ENCODE measurements around the gene SLC37A1. TPM values are rescaled to one million over a fixed set of nuclear protein-coding genes. Genes with fewer than 3 reads are reported as not detected.

Gene SLC37A1
- total RNA-seq, 1 experiment from 2014 or later: 4.9 TPM

GRCh38 chr21:42587036-42587435, 73.4 kb downstream of the SLC37A1 start:
- Mint-ChIP-seq H3K27ac (ENCODE audit: low read depth, unreplicated experiment) (no peak overlapping the region), H3K4me1 (ENCODE audit: insufficient read depth, unreplicated experiment) (no peaks in the 10 kb centered on the region), H3K36me3 (ENCODE audit: insufficient read depth, unreplicated experiment) (no peaks in the 10 kb centered on the region), H3K4me3 (ENCODE audit: unreplicated experiment) (no peak overlapping the region), H3K27me3 (ENCODE audit: insufficient read depth, unreplicated experiment) (no peaks in the 10 kb centered on the region), H3K9me3 (ENCODE audit: unreplicated experiment) (no peaks in the 10 kb centered on the region)
- POLR2A ChIA-PET: no interaction called here
- no peak for TF ChIP-seq CTCF (IDR thresholded peaks at IDR 0.05; ENCODE audit: unreplicated experiment)
- DNase-seq (ENCODE audit: unreplicated experiment): no peak
- no TSS peak for BruUV-seq (replicated peaks)
- intact Hi-C loops (cut with micrococcal nuclease): no loop called here
- CTCF ChIA-PET: interaction anchor here (0.6 kb wide), 1 partner anchor 977 kb away, joined by 3 read pairs; no protein-coding TSS in a partner anchor

- Mint-ChIP-seq H3K36me3 (ENCODE audit: insufficient read depth, unreplicated experiment) (no peaks in the 10 kb centered on the region), H3K9me3 (ENCODE audit: unreplicated experiment) (no peaks in the 10 kb centered on the region), H3K4me1 (ENCODE audit: insufficient read depth, unreplicated experiment) (no peaks in the 10 kb centered on the region), H3K4me3 (ENCODE audit: unreplicated experiment) (no peak overlapping the region), H3K27me3 (ENCODE audit: insufficient read depth, unreplicated experiment) (no peaks in the 10 kb centered on the region), H3K27ac (ENCODE audit: low read depth, unreplicated experiment) (no peak overlapping the region)
- POLR2A ChIA-PET: interaction anchor here (0.7 kb wide), 1 partner anchor 9 kb away, joined by 3 read pairs; no protein-coding TSS in a partner anchor
- CTCF ChIA-PET: interaction anchor here (0.6 to 1.1 kb wide), 2 partner anchors 63 to 291 kb away, joined by 3 to 4 read pairs; no protein-coding TSS in a partner anchor
- BruUV-seq (replicated peaks): no TSS peak
- DNase-seq (ENCODE audit: unreplicated experiment): no peak
- TF ChIP-seq CTCF (IDR thresholded peaks at IDR 0.05; ENCODE audit: unreplicated experiment): no peak
- intact Hi-C loops (cut with micrococcal nuclease): no loop called here
Observed at GRCh38 chr21:42590431-42591131, 76.9 kb downstream of the SLC37A1 start.

- POLR2A ChIA-PET: no interaction called here
- TF ChIP-seq CTCF (IDR thresholded peaks at IDR 0.05; ENCODE audit: unreplicated experiment): no peak
- no peaks in the 10 kb centered on the region for H3K9me3 Mint-ChIP-seq (ENCODE audit: unreplicated experiment)
- peaks cover 6% of the 10 kb centered on the region for H3K27me3 Mint-ChIP-seq (ENCODE audit: insufficient read depth, unreplicated experiment)
- no peak for DNase-seq (ENCODE audit: unreplicated experiment)
- no peak overlapping the region for H3K27ac Mint-ChIP-seq (ENCODE audit: low read depth, unreplicated experiment)
- H3K36me3 Mint-ChIP-seq (ENCODE audit: insufficient read depth, unreplicated experiment): no peaks in the 10 kb centered on the region
- intact Hi-C loops (cut with micrococcal nuclease): no loop called here
- CTCF ChIA-PET: interaction anchor here (0.6 to 1.1 kb wide), 2 partner anchors 63 to 117 kb away, joined by 3 to 4 read pairs; no protein-coding TSS in a partner anchor
- no peak overlapping the region for H3K4me3 Mint-ChIP-seq (ENCODE audit: unreplicated experiment)
- BruUV-seq (replicated peaks): no TSS peak
- no peaks in the 10 kb centered on the region for H3K4me1 Mint-ChIP-seq (ENCODE audit: insufficient read depth, unreplicated experiment)
Observed at GRCh38 chr21:42591170-42591869, 77.7 kb downstream of the SLC37A1 start.

GRCh38 chr21:42592156-42592820, 78.6 kb downstream of the SLC37A1 start:
- TF ChIP-seq CTCF (IDR thresholded peaks at IDR 0.05; ENCODE audit: unreplicated experiment): no peak
- no peak overlapping the region for H3K27ac Mint-ChIP-seq (ENCODE audit: low read depth, unreplicated experiment)
- H3K4me3 Mint-ChIP-seq (ENCODE audit: unreplicated experiment): no peak overlapping the region
- no peaks in the 10 kb centered on the region for H3K9me3 Mint-ChIP-seq (ENCODE audit: unreplicated experiment)
- BruUV-seq (replicated peaks): no TSS peak
- H3K4me1 Mint-ChIP-seq (ENCODE audit: insufficient read depth, unreplicated experiment): no peaks in the 10 kb centered on the region
- no peak for DNase-seq (ENCODE audit: unreplicated experiment)
- intact Hi-C loops (cut with micrococcal nuclease): loop anchor here (2.0 kb wide), 1 partner anchor 227 kb away; no protein-coding TSS in a partner anchor
- ChIA-PET CTCF (interaction anchor here (0.6 to 2.5 kb wide), 19 partner anchors 9 to 1015 kb away, joined by 3 to 28 read pairs (median 4); partner anchors contain the start of gene WDR4), POLR2A (interaction anchor here (0.6 to 0.7 kb wide), 2 partner anchors 45 to 257 kb away, joined by 3 read pairs; no protein-coding TSS in a partner anchor)
- peaks cover 16% of the 10 kb centered on the region for H3K27me3 Mint-ChIP-seq (ENCODE audit: insufficient read depth, unreplicated experiment)
- H3K36me3 Mint-ChIP-seq (ENCODE audit: insufficient read depth, unreplicated experiment): no peaks in the 10 kb centered on the region

All from MCF 10A (cell line).